HFF-Myc (cell line): ENCODE results near the gene ESR1.
A peak's percentile ranks its signal among the peaks of the same experiment; 100 is the strongest.

ENCODE experiments used
- DNase-seq: peaks from one replicate; pipeline ENCODE4 v3.0.0-alpha.2; 2011; ENCODE audit warnings: low read depth; ENCODE audit errors: extremely low read depth
- H3K4me3 ChIP-seq: replicated peaks from 2 replicates; pipeline ENCODE4 v1.5.1; 2011; ENCODE audit warnings: low read depth, mild to moderate bottlenecking, control low read depth, low read length
- TF ChIP-seq, protein P1 (sequence below): IDR thresholded peaks from 2 replicates; pipeline ENCODE4 v1.5.1; 2012; ENCODE audit warnings: mild to moderate bottlenecking, low read depth, low read length, control low read depth; ENCODE audit errors: missing control alignments

The ESR1 gene

DNA sequence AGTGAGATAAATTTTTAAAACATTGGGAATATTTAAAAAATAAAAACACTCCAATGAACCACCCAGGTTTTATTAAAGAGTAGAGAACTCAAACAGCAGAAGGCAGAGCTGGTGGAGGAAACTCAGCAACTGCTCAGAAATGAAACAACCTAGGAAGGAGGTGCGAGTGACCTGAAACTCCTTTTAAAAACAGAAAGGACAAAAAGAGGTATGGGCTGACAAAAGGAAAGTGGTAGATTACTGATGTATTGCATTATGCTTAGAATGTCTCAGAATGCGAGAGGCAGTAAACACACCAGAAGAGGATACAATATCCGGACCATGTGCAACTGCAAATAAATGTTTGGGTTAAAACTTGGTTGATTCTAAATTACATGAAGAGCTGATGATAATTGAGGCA is 97.6 kb downstream of the ESR1 start:
- H3K4me3 ChIP-seq, result no peak overlapping the region
- TF ChIP-seq, protein P1, sequence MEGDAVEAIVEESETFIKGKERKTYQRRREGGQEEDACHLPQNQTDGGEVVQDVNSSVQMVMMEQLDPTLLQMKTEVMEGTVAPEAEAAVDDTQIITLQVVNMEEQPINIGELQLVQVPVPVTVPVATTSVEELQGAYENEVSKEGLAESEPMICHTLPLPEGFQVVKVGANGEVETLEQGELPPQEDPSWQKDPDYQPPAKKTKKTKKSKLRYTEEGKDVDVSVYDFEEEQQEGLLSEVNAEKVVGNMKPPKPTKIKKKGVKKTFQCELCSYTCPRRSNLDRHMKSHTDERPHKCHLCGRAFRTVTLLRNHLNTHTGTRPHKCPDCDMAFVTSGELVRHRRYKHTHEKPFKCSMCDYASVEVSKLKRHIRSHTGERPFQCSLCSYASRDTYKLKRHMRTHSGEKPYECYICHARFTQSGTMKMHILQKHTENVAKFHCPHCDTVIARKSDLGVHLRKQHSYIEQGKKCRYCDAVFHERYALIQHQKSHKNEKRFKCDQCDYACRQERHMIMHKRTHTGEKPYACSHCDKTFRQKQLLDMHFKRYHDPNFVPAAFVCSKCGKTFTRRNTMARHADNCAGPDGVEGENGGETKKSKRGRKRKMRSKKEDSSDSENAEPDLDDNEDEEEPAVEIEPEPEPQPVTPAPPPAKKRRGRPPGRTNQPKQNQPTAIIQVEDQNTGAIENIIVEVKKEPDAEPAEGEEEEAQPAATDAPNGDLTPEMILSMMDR, result no peak
- DNase-seq, result no peak

DNA sequence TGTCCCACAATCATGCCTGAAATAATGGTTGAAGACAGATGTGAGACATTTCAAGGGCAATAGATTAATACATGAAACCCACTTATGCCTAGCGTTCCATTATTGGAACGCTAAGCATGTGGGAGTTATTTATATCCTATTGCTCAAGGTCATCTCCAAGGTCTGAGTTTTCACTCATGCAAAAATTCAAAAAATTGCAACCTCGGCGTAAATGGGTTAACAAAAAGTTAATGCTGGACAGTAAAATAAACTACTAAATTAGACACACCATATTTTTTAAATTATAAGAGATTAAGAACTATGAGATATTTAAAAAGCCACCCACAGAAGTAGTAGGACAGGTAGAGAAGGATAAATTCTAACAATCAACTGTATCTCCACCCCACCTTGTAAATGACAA is 98.4 kb downstream of the ESR1 start:
- H3K4me3 ChIP-seq, result no peak overlapping the region
- TF ChIP-seq, protein P1, result no peak
- no peak for DNase-seq

DNA sequence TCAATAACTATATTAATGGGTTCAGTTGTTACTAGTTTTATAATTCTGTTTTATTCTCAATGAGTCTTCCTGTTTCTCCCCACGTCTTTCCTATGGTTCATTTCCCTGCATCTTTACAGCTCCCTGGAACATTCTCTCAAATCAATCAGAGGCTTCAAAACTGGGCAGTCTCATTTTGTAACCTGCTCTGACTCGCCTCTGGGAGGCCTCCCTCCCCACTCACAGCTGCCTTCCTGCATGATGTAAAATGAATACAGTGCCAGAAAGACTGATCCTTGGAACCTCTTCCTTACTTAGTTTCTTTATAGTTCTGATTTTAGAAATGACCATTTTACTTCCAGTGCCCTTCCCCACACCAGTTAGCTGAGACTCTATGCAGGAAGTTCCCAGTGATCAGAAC is 103.9 kb downstream of the ESR1 start:
- TF ChIP-seq, protein P1, result no peak
- no peak for DNase-seq
- H3K4me3 ChIP-seq, result no peak overlapping the region

DNA sequence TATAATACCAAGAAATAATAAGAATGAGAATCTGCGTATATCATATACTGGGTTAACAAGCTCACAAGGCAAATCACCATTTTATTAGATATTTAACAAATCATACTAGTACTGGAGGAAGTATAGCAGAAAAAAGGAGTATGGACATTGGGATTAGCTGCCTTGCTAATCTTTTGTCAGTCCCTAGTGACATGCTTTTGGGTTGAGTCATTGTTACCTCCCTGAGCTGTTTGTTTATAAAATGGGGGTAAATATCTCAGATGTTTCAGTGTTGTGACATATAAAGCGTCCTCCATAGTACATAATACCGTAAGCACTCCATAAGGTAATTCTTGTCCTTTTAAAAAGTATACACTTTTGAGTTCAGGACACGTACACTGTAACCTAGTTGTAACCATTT is 107.0 kb downstream of the ESR1 start:
- H3K4me3 ChIP-seq, result no peak overlapping the region
- TF ChIP-seq, protein P1, result no peak
- DNase-seq, result no peak

DNA sequence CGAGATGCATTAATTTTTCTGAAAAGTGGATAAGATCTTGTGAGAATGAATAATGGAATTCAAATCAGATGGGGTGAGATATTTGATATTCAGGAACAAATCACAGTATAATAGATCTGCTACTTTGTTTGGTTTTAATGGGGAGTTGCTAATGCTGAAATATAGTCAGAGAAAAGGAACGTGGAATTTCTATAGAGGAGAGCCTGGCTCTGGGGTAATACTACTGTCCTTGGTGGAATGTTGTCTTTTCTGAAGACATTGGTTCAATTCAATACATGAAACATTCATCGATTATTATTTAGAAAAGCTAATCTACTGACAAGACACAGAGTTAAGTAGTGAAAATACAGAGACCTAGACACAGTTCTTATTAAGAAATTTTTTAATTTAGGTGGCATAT is 108.6 kb downstream of the ESR1 start:
- H3K4me3 ChIP-seq, result no peak overlapping the region
- TF ChIP-seq, protein P1, result no peak
- no peak for DNase-seq

DNA sequence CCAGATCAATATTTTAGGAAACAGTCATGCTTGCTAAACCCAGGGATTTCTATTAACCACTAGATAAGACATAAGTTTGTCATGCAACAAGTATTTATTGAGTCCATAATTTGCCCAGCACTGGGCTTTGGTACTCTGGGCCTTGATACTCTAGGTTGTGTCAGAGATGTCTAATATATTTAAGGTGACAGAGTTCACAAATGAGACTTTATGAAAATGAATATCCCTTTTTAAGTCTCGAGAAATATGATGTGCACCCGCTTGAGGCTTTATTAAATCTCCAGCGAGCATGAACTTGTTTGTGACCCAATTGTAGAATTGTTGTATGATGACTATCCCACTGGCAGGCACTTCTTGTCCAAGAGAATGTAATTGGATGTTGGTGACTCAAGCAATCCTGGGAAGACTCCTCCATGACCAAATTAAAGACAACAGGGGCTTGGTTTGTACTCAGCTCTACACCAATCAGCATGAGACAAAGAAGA is 109.2 kb downstream of the ESR1 start:
- TF ChIP-seq, protein P1, result no peak
- no peak overlapping the region for H3K4me3 ChIP-seq
- peak; percentile 11 for DNase-seq
